ENCODE measurements around the gene CD93.

GRCh38 chr20:23080521-23080920 lies 5.6 kb downstream of the CD93 start:
- TF ChIP-seq ATF3 (IDR thresholded peaks at IDR 0.05; ENCODE audit: insufficient read depth, low read depth, low read length) (no peak), POLR2A (IDR thresholded peaks at IDR 0.05; ENCODE audit: control extremely low read depth in 1 of 2, low read depth in 2 of 2, low read length in 2 of 2) (no peak), PHF8 (conservative IDR thresholded peaks at IDR 0.05; ENCODE audit: low read depth, low read length) (no peak), SIN3A (conservative IDR thresholded peaks at IDR 0.05 in 1 of 2, IDR thresholded peaks at IDR 0.05 in 1 of 2; ENCODE audit: low read depth in 1 of 2, low read length in 2 of 2) (no peak), ZNF274 (IDR thresholded peaks at IDR 0.05; ENCODE audit: borderline replicate concordance, extremely low read depth, low read length) (no peak), CHD2 (IDR thresholded peaks at IDR 0.05; ENCODE audit: low read length) (no peak), CTCF (IDR thresholded peaks at IDR 0.05; ENCODE audit: control extremely low read depth in 1 of 3, insufficient read depth in 1 of 3, low read depth in 1 of 3, low read length in 3 of 3) (no peak), EP300 (IDR thresholded peaks at IDR 0.05; ENCODE audit: borderline replicate concordance in 1 of 2, low read depth in 2 of 2, low read length in 2 of 2) (no peak), RAD21 (IDR thresholded peaks at IDR 0.05 in 1 of 2, conservative IDR thresholded peaks at IDR 0.05 in 1 of 2; ENCODE audit: low read depth in 2 of 2, low read length in 2 of 2) (no peak)

Measured in H1 (cell line).